GM19035 (cell line): ENCODE measurements around the gene LUZP1.
"Not testable (repeated sequence)": the region's sequence is repeated elsewhere in the genome, so short reads cannot be mapped to it uniquely, and the experiment has no call there.

Experiments
- ATAC-seq: cut with Tn5 transposase; IDR thresholded peaks from one replicate; pipeline ENCODE4 v1.9.1; 2021; ENCODE audit not compliant: unreplicated experiment

LUZP1 gene

GRCh38 chr1:23188936-23189452, 20.3 kb upstream of the LUZP1 start:
- ATAC-seq, result not testable (repeated sequence)

- ATAC-seq, result no peak
Observed at GRCh38 chr1:23188434-23188884, 19.8 kb upstream of the LUZP1 start.

GRCh38 chr1:23187637-23188036, 19.0 kb upstream of the LUZP1 start:
- ATAC-seq, result no peak

GRCh38 chr1:23185381-23185780, 16.7 kb upstream of the LUZP1 start:
- ATAC-seq, result no peak

- no peak for ATAC-seq
Observed at GRCh38 chr1:23184212-23184934, 15.7 kb upstream of the LUZP1 start.

- ATAC-seq, result no peak
Observed at GRCh38 chr1:23179862-23180261, 11.2 kb upstream of the LUZP1 start.

- no peak for ATAC-seq
Observed at GRCh38 chr1:23178950-23179349, 10.3 kb upstream of the LUZP1 start.

- no peak for ATAC-seq
Observed at GRCh38 chr1:23178414-23178813, 9.8 kb upstream of the LUZP1 start.

- peak; percentile 63 for ATAC-seq
Observed at GRCh38 chr1:23177438-23178380, 9.1 kb upstream of the LUZP1 start.

GRCh38 chr1:23177031-23177430, 8.4 kb upstream of the LUZP1 start:
- no peak for ATAC-seq

- no peak for ATAC-seq
Observed at GRCh38 chr1:23174426-23175110, 5.9 kb upstream of the LUZP1 start.

GRCh38 chr1:23171181-23171755, 2.6 kb upstream of the LUZP1 start:
- ATAC-seq, result no peak

GRCh38 chr1:23169727-23170335, 1.2 kb upstream of the LUZP1 start:
- no peak for ATAC-seq

- ATAC-seq, result no peak
Observed at GRCh38 chr1:23169195-23169575, 529 bp upstream of the LUZP1 start.

- ATAC-seq, result no peak
Observed at GRCh38 chr1:23168079-23168444, 594 bp downstream of the LUZP1 start.

GRCh38 chr1:23167353-23168078, 1.1 kb downstream of the LUZP1 start:
- no peak for ATAC-seq

- ATAC-seq, result no peak
Observed at GRCh38 chr1:23166854-23167253, 1.8 kb downstream of the LUZP1 start.

GRCh38 chr1:23163395-23163794, 5.3 kb downstream of the LUZP1 start:
- no peak for ATAC-seq

- ATAC-seq, result no peak
Observed at GRCh38 chr1:23159963-23160877, 8.4 kb downstream of the LUZP1 start.
